K562 (cell line): ENCODE results near the gene H2BK1. TPM values are rescaled to one million over a fixed set of nuclear protein-coding genes. Genes with fewer than 3 reads are reported as not detected.

Experiments used
- ATAC-seq: fragments of 200-7000 bp; cut with Tn5 transposase; 3 replicates; pipeline ENCODE4 v1.9.1; 2020; ENCODE audit warnings: moderate library complexity
- BruUV-seq: library from RNA; stranded (reverse); fragments of 400-500 nt; replicated peaks from 2 replicates; lab custom pipeline; 2021; lab: Mats Ljungman, UMichigan
- CTCF ChIA-PET: fragments of 300-600 bp; formaldehyde crosslinking; extraction: SDS; loops from one replicate; lab custom pipeline; 2021; ENCODE audit warnings: low intra/inter-chr PET ratio; lab: Yijun Ruan, JAX
- POLR2A ChIA-PET: fragments of 300-600, 350-650 bp; sonication (Branson Sonifier 250); formaldehyde crosslinking; extraction: SDS; loops from one replicate; lab custom pipeline; 2021; ENCODE audit warnings: antibody characterized with exemption, inconsistent platforms; lab: Yijun Ruan, JAX
- DNase-seq, 4 experiments: peaks; one replicate each; pipeline versions ENCODE4 v3.0.0 to v3.0.0-alpha.2; 2011 to 2018; ENCODE audit warnings: low spot score in 3 of 4, mixed read lengths in 3 of 4; ENCODE audit errors: extremely low read depth in 1 of 4
- FAIRE-seq: peaks from 2 replicates; lab custom pipeline; 2011; peaks lifted over from hg19 to GRCh38; lab: Jason Lieb, UNC
- H2AFZ ChIP-seq: 2 replicates; pipeline ENCODE4 v1.6.0; 2011; ENCODE audit warnings: low read depth, low read length, control low read depth, inconsistent platforms
- H3K27ac ChIP-seq: fragments of 200-600 bp; 3 replicates; pipeline ENCODE4 v1.8.0; 2011; ENCODE audit warnings: low read depth, mild to moderate bottlenecking, control low read depth, inconsistent platforms, low read length, moderate library complexity, mixed read lengths; ENCODE audit errors: extremely low read depth
- H3K27me3 ChIP-seq, 2 experiments: fragments of 300-600 bp in 1 of 2; 2 replicates in 1 of 2; 3 replicates in 1 of 2; pipeline versions ENCODE4 v1.6.0 to v1.8.0; 2011; ENCODE audit warnings: inconsistent platforms in 2 of 2, low read length in 2 of 2, mild to moderate bottlenecking in 1 of 2, mixed read lengths in 1 of 2, moderate library complexity in 1 of 2; ENCODE audit not compliant: control insufficient read depth in 2 of 2, insufficient read depth in 2 of 2
- H3K36me3 ChIP-seq: fragments of 300-600 bp; 3 replicates; pipeline ENCODE4 v1.8.0; 2011; ENCODE audit warnings: mild to moderate bottlenecking, low read length, inconsistent platforms; ENCODE audit not compliant: control insufficient read depth, insufficient read depth
- H3K4me1 ChIP-seq, 2 experiments: fragments of 200-600 bp in 1 of 2; replicated peaks in 1 of 2; 2 replicates in 1 of 2; 3 replicates in 1 of 2; pipeline versions ENCODE4 v1.5.1 to v1.8.0; 2011; ENCODE audit warnings: inconsistent platforms in 2 of 2, low read length in 2 of 2, mild to moderate bottlenecking in 1 of 2, mixed read lengths in 1 of 2, moderate library complexity in 1 of 2; ENCODE audit not compliant: control insufficient read depth in 2 of 2, insufficient read depth in 2 of 2
- H3K4me2 ChIP-seq: 2 replicates; pipeline ENCODE4 v1.6.1; 2011; ENCODE audit warnings: low read length, control low read depth, inconsistent platforms, mixed read lengths; ENCODE audit not compliant: insufficient read depth
- H3K4me3 ChIP-seq: fragments of 200-600 bp; sonication (generic), shearing (Covaris generic); 2 replicates; pipeline ENCODE4 v1.5.1; 2016; ENCODE audit warnings: control low read depth, inconsistent platforms
- H3K79me2 ChIP-seq: fragments of 200-600 bp; 3 replicates; pipeline ENCODE4 v1.8.0; 2011; ENCODE audit warnings: low read length, inconsistent platforms; ENCODE audit not compliant: control insufficient read depth, insufficient read depth
- H3K9ac ChIP-seq, 2 experiments: 2 replicates each; pipeline versions ENCODE4 v1.6.0 to v1.6.1; 2011; ENCODE audit warnings: low read depth in 2 of 2, low read length in 2 of 2, control low read depth in 1 of 2, inconsistent platforms in 1 of 2, mild to moderate bottlenecking in 1 of 2, mixed read lengths in 1 of 2; ENCODE audit not compliant: insufficient read depth in 1 of 2
- H3K9me1 ChIP-seq: one replicate; pipeline ENCODE4 v1.6.0; 2011; ENCODE audit warnings: inconsistent platforms, mild to moderate bottlenecking, low read length, moderate library complexity; ENCODE audit not compliant: control insufficient read depth, insufficient read depth
- H3K9me3 ChIP-seq: replicated peaks from 2 replicates; pipeline ENCODE4 v1.5.1; 2011; ENCODE audit warnings: low read depth, low read length, inconsistent platforms; ENCODE audit not compliant: control insufficient read depth, insufficient read depth
- H4K20me1 ChIP-seq: replicated peaks from 2 replicates; pipeline ENCODE4 v1.6.1; 2011; ENCODE audit warnings: low read length, inconsistent platforms, mixed read lengths; ENCODE audit not compliant: control insufficient read depth, insufficient read depth
- CREBBP ChIP-seq: IDR thresholded peaks from one replicate; pipeline ENCODE4 v1.6.1; 2012; ENCODE audit warnings: low read depth, mild to moderate bottlenecking, control low read depth, inconsistent platforms, low read length
- PCBP1 ChIP-seq: fragments of 200-400 bp; formaldehyde crosslinking; IDR thresholded peaks from 2 replicates; pipeline ENCODE4 v1.6.1; 2018; ENCODE audit warnings: mild to moderate bottlenecking, low read depth, low read length; ENCODE audit not compliant: poor library complexity, severe bottlenecking
- PPARD ChIP-seq: fragments of 250-450 bp; sonication (Bioruptor Pico); IDR thresholded peaks from 2 replicates; pipeline ENCODE4 v1.8.0; 2022; ENCODE audit warnings: inconsistent platforms, mild to moderate bottlenecking, moderate library complexity
- ZBTB8A ChIP-seq: fragments of 450-650 bp; IDR thresholded peaks from 2 replicates; pipeline ENCODE4 v1.6.1; 2018; ENCODE audit warnings: mild to moderate bottlenecking, moderate library complexity; ENCODE audit not compliant: partially characterized antibody
- WGBS: fragments of 100-300 bp; shearing (Covaris generic); methylation state at CpG from one replicate; pipeline ENCODE4 v1.1.6; 2016; ENCODE audit warnings: low coverage, mixed read lengths; ENCODE audit not compliant: insufficient coverage; ENCODE audit errors: missing lambda C conversion rate; 5-methylcytosine and 5-hydroxymethylcytosine counted together
- in situ Hi-C: fragments of 300-500 bp; cut with MboI; formaldehyde crosslinking; loops from 4 replicates; pipeline ENCODE4 v1.15.0; 2018; ENCODE audit warnings: inconsistent platforms, mixed read lengths
- intact Hi-C: fragments of 100-400 bp; cut with micrococcal nuclease; formaldehyde crosslinking; loops from 2 replicates; pipeline ENCODE4 v1.14.2; 2022
- polyA plus RNA-seq, 8 experiments: library from polyadenylated mRNA; depleted of rRNA in 4 of 8; stranded (reverse) in 5 of 8; unstranded in 3 of 8; fragments of >200 nt; fragmentation: Nextera tagmentation in 2 of 8; fragmentation: Illumina TruSeq in 1 of 8; extraction: Ambion mirVana in 2 of 8; extraction: Trizol in 1 of 8; gene quantifications; 2 replicates each; pipeline versions ENCODE4 v1.2.1 to v1.2.3, GENCODE V29; 2011 to 2014; ENCODE audit warnings: inconsistent platforms in 1 of 8, missing spikeins in 1 of 8
- total RNA-seq, 7 experiments: library from RNA; depleted of rRNA in 6 of 7; stranded (reverse); fragments of >200 nt in 6 of 7; fragmentation: Illumina TruSeq in 2 of 7; extraction: Trizol in 2 of 7; gene quantifications; 2 replicates each; pipeline versions ENCODE4 v1.2.1 to v1.2.3, GENCODE V29; 2011 to 2021; ENCODE audit warnings: low replicate concordance in 1 of 7
- TF ChIP-seq, protein P1 (sequence below): fragments of 150-350 bp; IDR thresholded peaks from 2 replicates; pipeline ENCODE4 v1.6.1; 2014; ENCODE audit warnings: low read depth, mild to moderate bottlenecking, low read length, borderline replicate concordance

The H2BK1 gene
- total and polyA plus RNA-seq, 9 of the 15 experiments (the other 6 are each of a cell fraction or from before 2014, with no cell fraction given) = not detected

DNA sequence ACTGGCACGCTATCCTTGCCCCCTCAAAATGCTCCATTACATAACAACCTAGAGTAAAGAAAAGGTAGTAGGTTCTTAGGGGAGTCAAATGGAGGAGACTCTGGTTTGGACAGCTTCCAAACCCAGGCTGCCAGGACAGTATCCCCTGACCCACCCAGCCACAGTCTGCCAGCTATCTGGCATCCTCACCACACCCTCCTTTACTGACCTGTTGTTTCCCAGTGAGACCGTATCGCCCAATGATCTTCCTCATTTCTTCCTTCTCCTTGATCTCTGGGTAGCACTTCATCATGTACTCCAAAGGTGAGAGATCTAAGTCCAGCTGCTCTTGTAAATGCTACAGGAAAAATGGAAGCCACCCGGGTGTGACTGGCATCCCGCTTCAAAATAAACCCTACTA is 5.1 kb upstream of the H2BK1 start:
- Histone ChIP-seq H2AFZ (no peak overlapping the region), H3K27me3 (no peaks in the 10 kb centered on the region), H3K4me2 (no peak overlapping the region), H3K79me2 (no peaks in the 10 kb centered on the region), H3K9me3 (no peaks in the 10 kb centered on the region), H3K9ac (no peak overlapping the region), H3K4me1 (no peaks in the 10 kb centered on the region; a peak in 1 of 5 replicates), H3K36me3 (peaks cover 84% of the 10 kb centered on the region), H3K27ac (no peak overlapping the region), H4K20me1 (peaks cover 16% of the 10 kb centered on the region; the same call in 1 of the 2 replicates), H3K9me1 (no peaks in the 10 kb centered on the region), H3K4me3 (no peak overlapping the region)
- in situ Hi-C loops (no loop called here), intact Hi-C loops (no loop called here)
- WGBS = 93% methylated on average over 5 of the region's 5 CpGs
- FAIRE-seq = no peak
- CTCF ChIA-PET = no interaction called here
- ATAC-seq = no peak
- POLR2A ChIA-PET = interaction anchor here (1.6 to 4.9 kb wide), 3 partner anchors 10 to 12 kb away, joined by 3 to 30 read pairs (median 5); partner anchors contain the start of gene ABCF2
- DNase-seq = no peak
- BruUV-seq = no TSS peak
- TF ChIP-seq ZBTB8A (no peak), CREBBP (no peak), PPARD (no peak), PCBP1 (no peak)
- TF ChIP-seq, protein P1, sequence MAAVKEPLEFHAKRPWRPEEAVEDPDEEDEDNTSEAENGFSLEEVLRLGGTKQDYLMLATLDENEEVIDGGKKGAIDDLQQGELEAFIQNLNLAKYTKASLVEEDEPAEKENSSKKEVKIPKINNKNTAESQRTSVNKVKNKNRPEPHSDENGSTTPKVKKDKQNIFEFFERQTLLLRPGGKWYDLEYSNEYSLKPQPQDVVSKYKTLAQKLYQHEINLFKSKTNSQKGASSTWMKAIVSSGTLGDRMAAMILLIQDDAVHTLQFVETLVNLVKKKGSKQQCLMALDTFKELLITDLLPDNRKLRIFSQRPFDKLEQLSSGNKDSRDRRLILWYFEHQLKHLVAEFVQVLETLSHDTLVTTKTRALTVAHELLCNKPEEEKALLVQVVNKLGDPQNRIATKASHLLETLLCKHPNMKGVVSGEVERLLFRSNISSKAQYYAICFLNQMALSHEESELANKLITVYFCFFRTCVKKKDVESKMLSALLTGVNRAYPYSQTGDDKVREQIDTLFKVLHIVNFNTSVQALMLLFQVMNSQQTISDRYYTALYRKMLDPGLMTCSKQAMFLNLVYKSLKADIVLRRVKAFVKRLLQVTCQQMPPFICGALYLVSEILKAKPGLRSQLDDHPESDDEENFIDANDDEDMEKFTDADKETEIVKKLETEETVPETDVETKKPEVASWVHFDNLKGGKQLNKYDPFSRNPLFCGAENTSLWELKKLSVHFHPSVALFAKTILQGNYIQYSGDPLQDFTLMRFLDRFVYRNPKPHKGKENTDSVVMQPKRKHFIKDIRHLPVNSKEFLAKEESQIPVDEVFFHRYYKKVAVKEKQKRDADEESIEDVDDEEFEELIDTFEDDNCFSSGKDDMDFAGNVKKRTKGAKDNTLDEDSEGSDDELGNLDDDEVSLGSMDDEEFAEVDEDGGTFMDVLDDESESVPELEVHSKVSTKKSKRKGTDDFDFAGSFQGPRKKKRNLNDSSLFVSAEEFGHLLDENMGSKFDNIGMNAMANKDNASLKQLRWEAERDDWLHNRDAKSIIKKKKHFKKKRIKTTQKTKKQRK = no peak
